AG04449 (cell line): ENCODE data around the gene PRRG4.
"Not testable (repeated sequence)": the region's sequence is repeated elsewhere in the genome, so short reads cannot be mapped to it uniquely, and the experiment has no call there.

ENCODE experiments used
- CTCF ChIA-PET: fragments of 350-600 bp; formaldehyde crosslinking; extraction: SDS; loops from one replicate; lab custom pipeline; 2021; ENCODE audit warnings: antibody characterized with exemption; lab: Yijun Ruan, JAX
- POLR2A ChIA-PET: fragments of 400-600, 350-600 bp; formaldehyde crosslinking; extraction: SDS; loops from one replicate; lab custom pipeline; 2020; ENCODE audit warnings: antibody characterized with exemption, inconsistent platforms; lab: Yijun Ruan, JAX
- DNase-seq: peaks from one replicate; pipeline ENCODE4 v3.0.0-alpha.2; 2010; ENCODE audit warnings: low read depth, low spot score
- H3K4me3 ChIP-seq: 2 replicates; pipeline ENCODE4 v1.5.1; 2011; ENCODE audit warnings: low read depth, mild to moderate bottlenecking, control low read depth, low read length
- CTCF ChIP-seq: IDR thresholded peaks from one replicate; pipeline ENCODE4 v1.5.1; 2011; ENCODE audit warnings: mild to moderate bottlenecking, moderate library complexity, low read length, control low read depth, inconsistent platforms; ENCODE audit not compliant: insufficient read depth; ENCODE audit errors: missing control alignments

Gene PRRG4

GRCh38 chr11:32817181-32817851 is 12.4 kb upstream of the PRRG4 start:
- ChIA-PET CTCF (interaction anchor here (1.0 to 1.4 kb wide), 2 partner anchors 8 to 25 kb away, joined by 3 to 4 read pairs; no protein-coding TSS in a partner anchor), POLR2A (no interaction called here)
- H3K4me3 ChIP-seq, result no peak overlapping the region
- TF ChIP-seq CTCF, result no peak
- DNase-seq, result no peak

DNA sequence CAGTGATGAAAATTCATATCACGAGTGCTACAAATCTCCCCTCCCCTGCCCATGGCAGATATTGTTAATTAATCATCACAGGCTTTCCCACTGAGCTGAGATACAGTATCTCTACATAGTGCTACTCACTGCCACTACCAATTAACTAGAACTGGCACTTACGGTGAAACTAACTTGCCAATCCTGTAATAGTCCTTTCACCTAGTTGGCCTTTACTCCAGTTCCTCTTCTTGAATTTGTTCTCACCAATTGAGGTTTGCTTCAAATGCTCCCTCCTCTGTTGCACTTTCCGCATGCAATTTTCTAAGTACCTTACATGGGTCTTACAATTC is 11.9 kb upstream of the PRRG4 start:
- TF ChIP-seq CTCF, result no peak
- POLR2A ChIA-PET, result no interaction called here
- CTCF ChIA-PET, result interaction anchor here (1.0 kb wide), 1 partner anchor 9 kb away, joined by 3 read pairs; no protein-coding TSS in a partner anchor

GRCh38 chr11:32819187-32819586 is 10.5 kb upstream of the PRRG4 start:
- POLR2A ChIA-PET, result no interaction called here
- TF ChIP-seq CTCF, result no peak
- CTCF ChIA-PET, result interaction anchor here (1.2 to 2.0 kb wide), 2 partner anchors 11 to 28 kb away, joined by 3 to 7 read pairs; no protein-coding TSS in a partner anchor
- DNase-seq, result no peak
- no peak overlapping the region for H3K4me3 ChIP-seq

More for the DNA sequence above, 11.9 kb upstream of the PRRG4 start:
- no peak overlapping the region for H3K4me3 ChIP-seq
- no peak for DNase-seq

GRCh38 chr11:32820497-32820896 is 9.2 kb upstream of the PRRG4 start:
- no peak overlapping the region for H3K4me3 ChIP-seq
- ChIA-PET CTCF (interaction anchor here (1.2 to 2.0 kb wide), 2 partner anchors 12 to 26 kb away, joined by 3 to 7 read pairs; no protein-coding TSS in a partner anchor), POLR2A (no interaction called here)
- DNase-seq, result no peak
- TF ChIP-seq CTCF, result no peak

DNA sequence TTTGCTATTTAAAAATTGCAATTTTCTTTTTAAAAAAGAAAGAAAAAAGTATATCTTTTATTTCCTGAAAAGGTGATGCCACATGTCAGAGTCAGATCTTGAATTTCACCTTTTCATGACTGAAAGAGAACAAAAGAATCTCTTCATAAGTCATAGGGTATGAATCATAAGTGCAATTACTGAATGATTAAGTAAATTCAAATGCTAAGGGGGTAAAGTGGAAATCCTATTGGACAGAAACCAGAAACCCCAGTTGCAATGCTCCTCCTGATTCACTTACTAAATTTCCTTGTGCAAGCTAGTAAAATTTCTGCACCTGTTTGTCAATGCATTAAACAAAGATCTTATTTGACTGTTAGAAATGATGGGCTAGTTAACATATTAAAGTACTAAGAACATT is 8.2 kb upstream of the PRRG4 start:
- no peak overlapping the region for H3K4me3 ChIP-seq
- ChIA-PET POLR2A (no interaction called here), CTCF (no interaction called here)
- DNase-seq, result no peak
- TF ChIP-seq CTCF, result no peak

DNA sequence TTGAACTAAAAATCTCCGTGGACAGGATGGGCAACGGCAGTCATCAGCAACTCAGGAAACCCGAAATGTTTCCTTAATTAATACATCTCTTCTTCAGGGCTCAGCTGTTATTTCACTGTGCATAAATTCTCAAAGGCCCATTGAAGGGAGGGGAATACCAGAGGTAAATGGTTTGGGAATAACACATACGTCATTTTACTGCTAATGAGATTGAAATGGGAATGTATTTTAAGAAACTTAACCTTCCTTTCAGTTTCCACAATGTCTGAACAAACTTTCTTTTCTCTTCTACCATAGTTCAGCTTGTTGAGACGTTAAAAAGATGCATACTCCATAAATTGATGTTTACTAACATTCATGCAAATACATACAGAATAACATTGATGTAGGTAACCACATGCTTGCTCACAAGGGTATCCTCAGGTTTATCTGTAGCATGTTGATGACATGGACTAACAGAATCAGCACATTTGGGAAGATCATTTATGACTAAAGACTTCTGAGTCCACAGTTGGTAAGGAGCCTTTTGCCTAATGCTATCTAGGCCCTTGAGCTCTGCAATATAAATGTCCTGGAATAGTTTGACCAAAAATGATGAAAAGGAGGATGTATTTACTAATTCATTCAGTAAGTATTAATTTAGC is 7.7 kb upstream of the PRRG4 start:
- POLR2A ChIA-PET, result no interaction called here
- CTCF ChIA-PET, result interaction anchor here (1.0 kb wide), 1 partner anchor 13 kb away, joined by 3 read pairs; no protein-coding TSS in a partner anchor
- DNase-seq, result no peak

DNA sequence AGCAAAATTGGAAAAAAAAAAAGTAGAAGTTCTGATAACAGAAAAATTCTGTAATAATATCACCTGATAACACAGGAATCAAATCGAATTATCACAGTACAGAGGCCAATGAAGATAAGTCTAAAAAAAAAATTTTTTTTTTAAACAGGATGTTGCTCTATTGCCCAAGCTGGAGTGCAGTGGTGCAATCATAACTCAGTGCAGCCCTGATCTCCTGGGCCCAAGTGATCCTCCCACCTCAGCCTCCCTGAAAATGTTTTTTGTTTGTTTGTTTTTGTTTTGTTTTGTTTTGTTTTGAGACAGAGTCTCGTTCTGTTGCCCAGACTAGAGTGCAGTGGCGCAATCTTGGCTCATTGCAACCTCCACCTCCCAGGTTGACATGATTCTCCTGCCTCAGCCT is 6.1 kb upstream of the PRRG4 start:
- CTCF ChIA-PET, DNase-seq, H3K4me3 ChIP-seq, POLR2A ChIA-PET: not testable (repeated sequence)

More for the DNA sequence above, 7.7 kb upstream of the PRRG4 start:
- H3K4me3 ChIP-seq, result no peak overlapping the region
- no peak for TF ChIP-seq CTCF
